GM23338 (cell line): ENCODE measurements around the gene ZNF446. TPM values are rescaled to one million over a fixed set of nuclear protein-coding genes. Genes with fewer than 3 reads are reported as not detected.

Experiments
- ATAC-seq: fragments of 200-7000 bp; cut with Tn5 transposase; 3 replicates; pipeline ENCODE4 v1.9.1; 2020
- DNase-seq: peaks from one replicate; pipeline ENCODE4 v3.0.0-alpha.2; 2015; ENCODE audit warnings: low spot score
- H2AFZ ChIP-seq: fragments of 200-600 bp; sonication (generic); 2 replicates; pipeline ENCODE4 v1.8.0; 2016; ENCODE audit warnings: antibody characterized with exemption, mild to moderate bottlenecking, moderate library complexity
- H3F3A ChIP-seq: fragments of 200-600 bp; sonication (generic); replicated peaks from 2 replicates; pipeline ENCODE4 v1.8.0; 2017; ENCODE audit warnings: antibody characterized with exemption, mixed run types, low read depth
- H3K27ac ChIP-seq: fragments of 200-600 bp; sonication (generic); 2 replicates; pipeline ENCODE4 v1.6.1; 2016; ENCODE audit warnings: low read depth
- H3K27me3 ChIP-seq: fragments of 200-600 bp; sonication (generic); 2 replicates; pipeline ENCODE4 v1.8.0; 2016; ENCODE audit warnings: mild to moderate bottlenecking, mixed run types, moderate library complexity; ENCODE audit not compliant: insufficient read depth
- H3K36me3 ChIP-seq: fragments of 200-600 bp; sonication (generic); 2 replicates; pipeline ENCODE4 v1.8.0; 2016; ENCODE audit warnings: mild to moderate bottlenecking; ENCODE audit not compliant: insufficient read depth
- H3K4me1 ChIP-seq: fragments of 200-600 bp; sonication (generic); 2 replicates; pipeline ENCODE4 v1.8.0; 2016; ENCODE audit warnings: mild to moderate bottlenecking, moderate library complexity; ENCODE audit not compliant: insufficient read depth
- H3K4me2 ChIP-seq: fragments of 200-600 bp; sonication (generic); 2 replicates; pipeline ENCODE4 v1.7.1; 2017; ENCODE audit warnings: mixed run types
- H3K4me3 ChIP-seq: fragments of 200-600 bp; sonication (generic); 2 replicates; pipeline ENCODE4 v1.6.1; 2016; ENCODE audit warnings: mixed run types
- H3K79me2 ChIP-seq: fragments of 200-600 bp; sonication (generic); replicated peaks from 2 replicates; pipeline ENCODE4 v1.8.0; 2017; ENCODE audit warnings: mild to moderate bottlenecking; ENCODE audit not compliant: insufficient read depth
- H3K9me2 ChIP-seq: fragments of 200-600 bp; sonication (generic); 2 replicates; pipeline ENCODE4 v1.8.0; 2017; ENCODE audit not compliant: insufficient read depth
- H4K20me1 ChIP-seq: fragments of 200-600 bp; sonication (generic); replicated peaks from 2 replicates; pipeline ENCODE4 v1.8.0; 2017; ENCODE audit warnings: mild to moderate bottlenecking; ENCODE audit not compliant: insufficient read depth
- H3K27ac Mint-ChIP-seq: 2 replicates; pipeline ENCODE4 v1.8.0; 2020; ENCODE audit warnings: inconsistent platforms, mild to moderate bottlenecking, moderate library complexity, mixed read lengths
- H3K27me3 Mint-ChIP-seq: 3 replicates; pipeline ENCODE4 v1.8.0; 2022; ENCODE audit warnings: low read depth, mild to moderate bottlenecking, moderate library complexity, mixed read lengths, inconsistent platforms; ENCODE audit not compliant: insufficient read depth, poor library complexity
- H3K36me3 Mint-ChIP-seq: 3 replicates; pipeline ENCODE4 v1.8.0; 2021; ENCODE audit warnings: low read depth, mild to moderate bottlenecking, inconsistent platforms, moderate library complexity, mixed read lengths
- H3K4me1 Mint-ChIP-seq: 3 replicates; pipeline ENCODE4 v1.8.0; 2020; ENCODE audit warnings: mild to moderate bottlenecking, inconsistent platforms, mixed read lengths
- H3K4me3 Mint-ChIP-seq: 3 replicates; pipeline ENCODE4 v1.8.0; 2021; ENCODE audit warnings: moderate library complexity, mild to moderate bottlenecking, inconsistent platforms, mixed read lengths
- H3K9me3 Mint-ChIP-seq: 3 replicates; pipeline ENCODE4 v1.8.0; 2020; ENCODE audit warnings: moderate library complexity, mild to moderate bottlenecking, inconsistent platforms, mixed read lengths
- EZH2 ChIP-seq: fragments of 200-600 bp; sonication (generic); IDR thresholded peaks from one replicate; pipeline ENCODE4 v1.8.0; 2017; ENCODE audit warnings: antibody characterized with exemption, mild to moderate bottlenecking, low read depth; ENCODE audit not compliant: unreplicated experiment
- JUNB ChIP-seq: IDR thresholded peaks from one replicate; pipeline ENCODE4 v1.6.1; 2016; ENCODE audit warnings: antibody characterized with exemption; ENCODE audit not compliant: unreplicated experiment
- NANOG ChIP-seq: IDR thresholded peaks from 2 replicates; pipeline ENCODE4 v1.6.1; 2016; ENCODE audit warnings: antibody characterized with exemption, borderline replicate concordance
- ZNF114 ChIP-seq: fragments of 250-450 bp; sonication (Bioruptor Pico); IDR thresholded peaks from 2 replicates; pipeline ENCODE4 v1.5.0; 2020; ENCODE audit warnings: mild to moderate bottlenecking, moderate library complexity
- polyA plus RNA-seq: library from polyadenylated mRNA; unstranded; fragments of >200 nt; fragmentation: Nextera tagmentation; extraction: Ambion mirVana; gene quantifications from 2 replicates; pipeline ENCODE4 v1.2.1, GENCODE V29; 2016
- total RNA-seq: library from RNA; depleted of rRNA; stranded (reverse); fragments of >200 nt; shearing (Covaris generic); gene quantifications from 2 replicates; pipeline ENCODE4 v1.2.3, GENCODE V29; 2014
- TF ChIP-seq, protein P1 (sequence below): IDR thresholded peaks from 2 replicates; pipeline ENCODE4 v1.6.1; 2016; ENCODE audit warnings: antibody characterized with exemption
- TF ChIP-seq, protein P2 (sequence below), 2 experiments: fragments of 200-600 bp in 1 of 2; sonication (generic) in 1 of 2; conservative IDR thresholded peaks; 2 replicates each; pipeline versions ENCODE4 v1.5.1 to v1.6.1; 2016 to 2017; ENCODE audit warnings: antibody characterized with exemption in 2 of 2, low read depth in 2 of 2, mild to moderate bottlenecking in 2 of 2, moderate library complexity in 1 of 2
- TF ChIP-seq, protein P3 (sequence below): IDR thresholded peaks from one replicate; pipeline ENCODE4 v1.6.1; 2018; ENCODE audit warnings: antibody characterized with exemption; ENCODE audit not compliant: unreplicated experiment

Gene ZNF446
- total and polyA plus RNA-seq, 2 experiments from 2014 or later, result 2.1 to 5.6 TPM

DNA sequence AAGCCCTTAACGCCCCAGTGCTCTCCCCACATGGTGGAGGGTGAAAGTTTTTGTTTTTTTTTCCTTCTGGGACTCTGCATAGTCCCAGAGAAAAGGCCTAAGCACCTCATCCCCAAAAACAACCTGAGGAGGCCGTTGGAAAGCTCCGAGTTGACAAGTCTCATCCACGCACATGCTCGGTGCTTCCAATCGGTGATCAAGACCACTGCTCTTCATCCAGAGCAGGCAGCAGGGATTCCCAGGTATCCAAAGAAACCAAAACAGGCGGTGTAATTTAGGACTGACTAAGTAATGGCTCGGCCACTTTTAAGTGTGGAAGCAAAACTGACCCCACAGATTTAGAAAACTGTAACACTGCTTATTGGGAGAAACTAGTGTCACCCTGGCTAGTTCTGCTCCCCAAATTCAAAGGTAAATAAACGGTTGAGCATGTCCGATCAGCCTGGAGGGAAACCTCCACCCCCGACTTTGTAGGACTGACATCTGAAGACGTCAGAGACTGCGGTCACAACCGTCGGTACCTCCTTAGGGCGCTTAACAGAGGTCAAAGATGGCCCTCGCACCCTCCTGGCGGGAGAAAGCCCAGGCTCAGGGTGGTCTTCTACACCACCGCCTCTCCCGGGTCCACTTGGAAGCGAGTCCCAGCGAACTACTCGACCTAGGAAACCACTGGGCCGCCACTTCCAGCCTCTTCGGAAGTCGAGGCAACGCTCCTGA lies 997 bp upstream of the ZNF446 start (continued):
- TF ChIP-seq, protein P1, sequence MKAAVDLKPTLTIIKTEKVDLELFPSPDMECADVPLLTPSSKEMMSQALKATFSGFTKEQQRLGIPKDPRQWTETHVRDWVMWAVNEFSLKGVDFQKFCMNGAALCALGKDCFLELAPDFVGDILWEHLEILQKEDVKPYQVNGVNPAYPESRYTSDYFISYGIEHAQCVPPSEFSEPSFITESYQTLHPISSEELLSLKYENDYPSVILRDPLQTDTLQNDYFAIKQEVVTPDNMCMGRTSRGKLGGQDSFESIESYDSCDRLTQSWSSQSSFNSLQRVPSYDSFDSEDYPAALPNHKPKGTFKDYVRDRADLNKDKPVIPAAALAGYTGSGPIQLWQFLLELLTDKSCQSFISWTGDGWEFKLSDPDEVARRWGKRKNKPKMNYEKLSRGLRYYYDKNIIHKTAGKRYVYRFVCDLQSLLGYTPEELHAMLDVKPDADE, result no peak
- TF ChIP-seq ZNF114 (CRISPR knock-in tag) (no peak), EZH2 (no peak), JUNB (no peak)
- TF ChIP-seq, protein P2, sequence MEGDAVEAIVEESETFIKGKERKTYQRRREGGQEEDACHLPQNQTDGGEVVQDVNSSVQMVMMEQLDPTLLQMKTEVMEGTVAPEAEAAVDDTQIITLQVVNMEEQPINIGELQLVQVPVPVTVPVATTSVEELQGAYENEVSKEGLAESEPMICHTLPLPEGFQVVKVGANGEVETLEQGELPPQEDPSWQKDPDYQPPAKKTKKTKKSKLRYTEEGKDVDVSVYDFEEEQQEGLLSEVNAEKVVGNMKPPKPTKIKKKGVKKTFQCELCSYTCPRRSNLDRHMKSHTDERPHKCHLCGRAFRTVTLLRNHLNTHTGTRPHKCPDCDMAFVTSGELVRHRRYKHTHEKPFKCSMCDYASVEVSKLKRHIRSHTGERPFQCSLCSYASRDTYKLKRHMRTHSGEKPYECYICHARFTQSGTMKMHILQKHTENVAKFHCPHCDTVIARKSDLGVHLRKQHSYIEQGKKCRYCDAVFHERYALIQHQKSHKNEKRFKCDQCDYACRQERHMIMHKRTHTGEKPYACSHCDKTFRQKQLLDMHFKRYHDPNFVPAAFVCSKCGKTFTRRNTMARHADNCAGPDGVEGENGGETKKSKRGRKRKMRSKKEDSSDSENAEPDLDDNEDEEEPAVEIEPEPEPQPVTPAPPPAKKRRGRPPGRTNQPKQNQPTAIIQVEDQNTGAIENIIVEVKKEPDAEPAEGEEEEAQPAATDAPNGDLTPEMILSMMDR (conservative IDR thresholded peaks at IDR 0.05; ENCODE audit: low read depth in 2 of 2), result no peak

DNA sequence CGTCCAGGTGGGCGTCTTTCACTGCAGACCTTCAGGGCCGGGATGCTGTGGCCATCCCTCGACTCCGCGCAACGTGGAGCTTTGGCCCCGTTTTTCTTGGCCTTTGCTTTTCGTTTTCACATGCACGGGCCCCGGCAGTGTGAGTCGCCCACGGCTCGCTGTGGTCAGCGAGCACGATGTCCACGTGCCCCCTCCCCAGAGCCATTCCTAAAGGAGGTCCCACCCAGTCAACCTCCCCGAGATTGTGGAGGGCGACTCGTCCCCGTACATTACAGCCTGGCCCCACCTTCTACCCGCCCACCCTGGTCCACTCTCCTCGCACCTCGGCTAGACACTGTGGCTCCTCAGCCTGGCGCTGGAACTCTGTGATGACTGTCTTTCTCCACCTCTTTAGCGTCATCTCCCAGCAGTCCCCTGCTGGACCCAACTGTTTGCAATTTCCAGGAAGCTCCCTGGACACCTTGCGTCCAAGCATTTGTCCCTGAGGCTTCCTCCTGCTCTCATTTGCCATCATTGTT lies 405 bp downstream of the ZNF446 start:
- H3F3A ChIP-seq, result peaks cover 13% of the 10 kb centered on the region
- Mint-ChIP-seq H3K4me3 (peak overlapping the region; percentile 93), H3K27ac (peak overlapping the region; percentile 85), H3K36me3 (peaks cover 9% of the 10 kb centered on the region), H3K9me3 (no peaks in the 10 kb centered on the region; the same call in 2 of the 3 replicates), H3K4me1 (peaks cover 10% of the 10 kb centered on the region), H3K27me3 (peaks cover 25% of the 10 kb centered on the region)
- H3K79me2 ChIP-seq, result no peaks in the 10 kb centered on the region
- no peaks in the 10 kb centered on the region for H4K20me1 ChIP-seq
- peak overlapping the region; percentile 96; the same call in 1 of the 2 replicates for H3K27ac ChIP-seq
- ATAC-seq, result peak; percentile 2
- H3K4me3 ChIP-seq, result peak overlapping the region; percentile 82
- H3K36me3 ChIP-seq, result no peaks in the 10 kb centered on the region
- no peak for DNase-seq
- no peaks in the 10 kb centered on the region for H3K27me3 ChIP-seq
- H3K4me1 ChIP-seq, result peaks cover 4% of the 10 kb centered on the region; the same call in 1 of the 2 replicates
- peak overlapping the region; percentile 76 for H2AFZ ChIP-seq
- peak overlapping the region; percentile 94 for H3K4me2 ChIP-seq
- H3K9me2 ChIP-seq, result no peaks in the 10 kb centered on the region
- TF ChIP-seq JUNB (no peak), ZNF114 (CRISPR knock-in tag) (no peak), NANOG (no peak)
- TF ChIP-seq, protein P3, sequence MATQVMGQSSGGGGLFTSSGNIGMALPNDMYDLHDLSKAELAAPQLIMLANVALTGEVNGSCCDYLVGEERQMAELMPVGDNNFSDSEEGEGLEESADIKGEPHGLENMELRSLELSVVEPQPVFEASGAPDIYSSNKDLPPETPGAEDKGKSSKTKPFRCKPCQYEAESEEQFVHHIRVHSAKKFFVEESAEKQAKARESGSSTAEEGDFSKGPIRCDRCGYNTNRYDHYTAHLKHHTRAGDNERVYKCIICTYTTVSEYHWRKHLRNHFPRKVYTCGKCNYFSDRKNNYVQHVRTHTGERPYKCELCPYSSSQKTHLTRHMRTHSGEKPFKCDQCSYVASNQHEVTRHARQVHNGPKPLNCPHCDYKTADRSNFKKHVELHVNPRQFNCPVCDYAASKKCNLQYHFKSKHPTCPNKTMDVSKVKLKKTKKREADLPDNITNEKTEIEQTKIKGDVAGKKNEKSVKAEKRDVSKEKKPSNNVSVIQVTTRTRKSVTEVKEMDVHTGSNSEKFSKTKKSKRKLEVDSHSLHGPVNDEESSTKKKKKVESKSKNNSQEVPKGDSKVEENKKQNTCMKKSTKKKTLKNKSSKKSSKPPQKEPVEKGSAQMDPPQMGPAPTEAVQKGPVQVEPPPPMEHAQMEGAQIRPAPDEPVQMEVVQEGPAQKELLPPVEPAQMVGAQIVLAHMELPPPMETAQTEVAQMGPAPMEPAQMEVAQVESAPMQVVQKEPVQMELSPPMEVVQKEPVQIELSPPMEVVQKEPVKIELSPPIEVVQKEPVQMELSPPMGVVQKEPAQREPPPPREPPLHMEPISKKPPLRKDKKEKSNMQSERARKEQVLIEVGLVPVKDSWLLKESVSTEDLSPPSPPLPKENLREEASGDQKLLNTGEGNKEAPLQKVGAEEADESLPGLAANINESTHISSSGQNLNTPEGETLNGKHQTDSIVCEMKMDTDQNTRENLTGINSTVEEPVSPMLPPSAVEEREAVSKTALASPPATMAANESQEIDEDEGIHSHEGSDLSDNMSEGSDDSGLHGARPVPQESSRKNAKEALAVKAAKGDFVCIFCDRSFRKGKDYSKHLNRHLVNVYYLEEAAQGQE, result no peak
- TF ChIP-seq, protein P2 (conservative IDR thresholded peaks at IDR 0.05; ENCODE audit: low read depth in 2 of 2), result no peak
- TF ChIP-seq, protein P1, result no peak
